Measurements from ENCODE around the gene GFI1.
A peak's percentile ranks its signal among the peaks of the same experiment; 100 is the strongest.
"Not testable (repeated sequence)": the region's sequence is repeated elsewhere in the genome, so short reads cannot be mapped to it uniquely, and the experiment has no call there.

Gene GFI1

GRCh38 chr1:92443893-92444292 is 42.8 kb downstream of the GFI1 start:
- TF ChIP-seq ZFX (IDR thresholded peaks at IDR 0.05; ENCODE audit: borderline replicate concordance) = no peak
- no peak for TF ChIP-seq CTCF (IDR thresholded peaks at IDR 0.05)
- peak overlapping the region; percentile 92 for H3K27ac ChIP-seq

GRCh38 chr1:92442351-92442750 is 44.4 kb downstream of the GFI1 start:
- TF ChIP-seq ZFX (IDR thresholded peaks at IDR 0.05; ENCODE audit: borderline replicate concordance) (no peak), CTCF (IDR thresholded peaks at IDR 0.05) (no peak)
- peak overlapping the region; percentile 92 for H3K27ac ChIP-seq

GRCh38 chr1:92441697-92442342 is 44.9 kb downstream of the GFI1 start:
- H3K27ac ChIP-seq = peak overlapping the region; percentile 92
- TF ChIP-seq ZFX (IDR thresholded peaks at IDR 0.05; ENCODE audit: borderline replicate concordance) = peak; percentile 88
- no peak for TF ChIP-seq CTCF (IDR thresholded peaks at IDR 0.05)

- no peak for TF ChIP-seq ZFX (IDR thresholded peaks at IDR 0.05; ENCODE audit: borderline replicate concordance)
- TF ChIP-seq CTCF (IDR thresholded peaks at IDR 0.05) = no peak
- H3K27ac ChIP-seq = peak overlapping the region; percentile 92
Observed at GRCh38 chr1:92441316-92441696, 45.4 kb downstream of the GFI1 start.

- H3K27ac ChIP-seq = no peak overlapping the region
- TF ChIP-seq CTCF (IDR thresholded peaks at IDR 0.05) = no peak
- TF ChIP-seq ZFX (IDR thresholded peaks at IDR 0.05; ENCODE audit: borderline replicate concordance) = no peak
Observed at GRCh38 chr1:92439291-92439690, 47.4 kb downstream of the GFI1 start.

- H3K27ac ChIP-seq = not testable (repeated sequence)
Observed at GRCh38 chr1:92434572-92434971, 52.2 kb downstream of the GFI1 start.

GRCh38 chr1:92430030-92430429 is 56.7 kb downstream of the GFI1 start:
- no peak overlapping the region for H3K27ac ChIP-seq
- no peak for TF ChIP-seq CTCF (IDR thresholded peaks at IDR 0.05)
- TF ChIP-seq ZFX (IDR thresholded peaks at IDR 0.05; ENCODE audit: borderline replicate concordance) = no peak

- no peak overlapping the region for H3K27ac ChIP-seq
- TF ChIP-seq ZFX (IDR thresholded peaks at IDR 0.05; ENCODE audit: borderline replicate concordance) (no peak), CTCF (IDR thresholded peaks at IDR 0.05) (no peak)
Observed at GRCh38 chr1:92425617-92426016, 61.1 kb downstream of the GFI1 start.
